GM15510 (cell line): ENCODE data around the gene AKAP6.

Experiments
- POLR2A ChIP-seq: IDR thresholded peaks from 3 replicates; pipeline ENCODE4 v1.6.1; 2011; ENCODE audit warnings: borderline replicate concordance; ENCODE audit not compliant: insufficient read length; ENCODE audit errors: extremely low read depth

AKAP6 gene

GRCh38 chr14:32661216-32661615 lies 332.1 kb downstream of the AKAP6 start:
- TF ChIP-seq POLR2A, result no peak

- no peak for TF ChIP-seq POLR2A
Observed at GRCh38 chr14:32662211-32662610, 333.1 kb downstream of the AKAP6 start.

DNA sequence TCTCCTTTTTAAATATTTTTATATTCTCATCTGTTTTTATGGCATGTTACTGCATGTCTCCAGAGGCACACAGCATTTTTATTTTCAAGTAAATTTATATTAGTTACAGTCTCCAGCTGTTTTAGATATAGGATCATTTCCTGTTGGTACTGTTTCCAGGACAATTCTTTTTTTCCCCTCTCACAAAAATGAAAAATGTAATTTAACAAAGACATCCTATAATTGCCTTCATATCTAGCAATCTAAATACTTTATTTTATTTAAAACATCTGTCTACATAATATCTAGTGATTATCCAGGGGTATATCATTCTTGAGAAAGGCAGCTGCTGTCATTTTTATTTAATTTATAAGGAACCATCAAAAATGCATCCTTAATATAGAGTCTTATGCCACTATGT lies 337.2 kb downstream of the AKAP6 start:
- no peak for TF ChIP-seq POLR2A

GRCh38 chr14:32667287-32667686 lies 338.2 kb downstream of the AKAP6 start:
- no peak for TF ChIP-seq POLR2A

DNA sequence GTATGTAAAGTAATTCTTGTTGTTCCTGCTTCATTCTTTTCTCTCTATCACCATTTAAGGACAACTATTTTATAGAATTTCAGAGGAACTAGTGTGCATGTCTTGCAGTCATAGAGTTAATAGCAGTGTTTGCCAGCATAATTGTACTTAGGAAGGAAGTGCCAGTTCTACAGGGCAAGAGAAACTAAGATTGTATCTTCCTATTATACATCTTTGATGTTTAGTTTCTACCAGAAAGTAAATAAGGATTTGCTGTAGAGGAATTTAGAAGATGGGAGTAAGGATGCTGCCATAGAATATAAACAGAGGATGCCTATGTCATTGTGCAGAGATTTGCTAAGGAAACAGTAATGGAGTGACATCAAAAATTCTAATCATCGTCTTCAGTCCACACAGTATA lies 338.7 kb downstream of the AKAP6 start:
- TF ChIP-seq POLR2A, result no peak

DNA sequence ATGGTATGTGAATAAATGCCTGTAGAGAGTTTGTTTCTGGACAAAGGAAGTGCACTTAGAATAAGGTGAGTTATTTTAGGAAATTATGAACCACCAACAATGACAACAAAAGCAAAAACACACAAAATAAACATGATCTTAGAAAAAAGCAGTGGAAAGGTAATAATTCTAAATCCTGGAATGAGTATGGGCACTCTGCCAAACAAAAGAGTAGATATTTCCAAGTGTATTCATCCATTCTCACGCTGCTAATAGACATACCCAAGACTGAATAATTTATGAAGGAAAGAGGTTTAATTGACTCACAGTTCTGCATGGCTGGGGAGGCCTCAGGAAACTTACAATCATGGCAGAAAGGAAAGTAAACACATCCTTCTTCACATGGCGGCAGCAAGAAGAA lies 340.3 kb downstream of the AKAP6 start:
- no peak for TF ChIP-seq POLR2A

DNA sequence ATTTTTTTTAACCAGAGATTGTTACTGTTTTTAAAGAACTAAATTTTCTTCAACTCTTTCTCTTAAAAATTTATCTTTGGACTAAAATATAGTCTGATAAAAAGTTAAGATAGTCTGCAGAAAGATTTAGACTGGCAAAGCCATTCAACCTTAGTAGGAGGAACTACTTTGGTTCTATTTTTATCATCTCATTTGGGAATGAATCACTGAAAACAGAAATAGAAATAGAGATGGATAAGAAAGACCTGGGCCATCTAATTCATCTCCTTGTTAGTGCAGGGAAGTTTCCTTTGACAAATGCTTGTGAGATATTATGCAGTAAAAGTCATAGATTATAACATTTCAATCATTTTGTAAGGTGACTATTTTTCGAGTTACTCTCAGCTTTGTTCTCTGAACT lies 346.3 kb downstream of the AKAP6 start:
- no peak for TF ChIP-seq POLR2A

GRCh38 chr14:32677129-32677780 lies 348.2 kb downstream of the AKAP6 start:
- no peak for TF ChIP-seq POLR2A

DNA sequence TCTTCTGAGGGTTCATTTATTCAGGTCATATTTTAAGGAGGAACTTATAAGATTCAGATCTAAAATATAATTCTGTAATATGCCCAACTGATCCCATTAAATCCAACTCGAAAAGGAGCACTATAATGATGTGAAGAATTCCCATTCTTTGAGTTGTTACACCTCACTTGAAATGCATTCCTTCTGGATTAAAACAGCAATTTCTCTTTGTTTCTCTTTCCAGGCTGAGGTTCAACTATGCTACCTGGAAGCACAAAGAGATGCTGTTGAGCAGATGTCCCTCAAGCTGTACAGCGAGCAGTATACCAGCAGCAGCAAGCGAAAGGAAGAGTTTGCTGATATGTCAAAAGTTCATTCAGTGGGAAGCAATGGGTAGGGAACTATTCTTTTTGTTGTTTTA lies 349.0 kb downstream of the AKAP6 start:
- no peak for TF ChIP-seq POLR2A

- no peak for TF ChIP-seq POLR2A
Observed at GRCh38 chr14:32679927-32680612, 351.0 kb downstream of the AKAP6 start.

GRCh38 chr14:32681598-32681997 lies 352.5 kb downstream of the AKAP6 start:
- TF ChIP-seq POLR2A, result no peak

DNA sequence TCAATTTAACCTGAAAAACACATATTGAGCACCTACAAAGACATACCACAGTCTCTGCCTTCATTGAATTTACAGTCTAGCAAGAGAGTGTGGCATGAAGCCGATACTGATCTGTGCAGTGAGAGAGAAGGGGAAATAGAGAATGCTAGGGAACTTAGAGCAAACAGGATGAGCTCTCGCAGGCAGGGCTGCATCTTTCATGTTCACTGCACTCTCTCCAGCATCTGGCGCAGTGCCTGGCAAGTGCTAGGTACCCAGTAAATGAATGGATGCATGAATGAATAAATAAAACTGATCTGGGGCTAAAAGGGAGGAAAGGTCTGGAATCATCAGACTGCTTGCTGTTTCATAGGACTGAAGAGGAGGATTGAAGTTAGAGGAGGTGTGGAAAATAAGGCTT lies 353.1 kb downstream of the AKAP6 start:
- no peak for TF ChIP-seq POLR2A

DNA sequence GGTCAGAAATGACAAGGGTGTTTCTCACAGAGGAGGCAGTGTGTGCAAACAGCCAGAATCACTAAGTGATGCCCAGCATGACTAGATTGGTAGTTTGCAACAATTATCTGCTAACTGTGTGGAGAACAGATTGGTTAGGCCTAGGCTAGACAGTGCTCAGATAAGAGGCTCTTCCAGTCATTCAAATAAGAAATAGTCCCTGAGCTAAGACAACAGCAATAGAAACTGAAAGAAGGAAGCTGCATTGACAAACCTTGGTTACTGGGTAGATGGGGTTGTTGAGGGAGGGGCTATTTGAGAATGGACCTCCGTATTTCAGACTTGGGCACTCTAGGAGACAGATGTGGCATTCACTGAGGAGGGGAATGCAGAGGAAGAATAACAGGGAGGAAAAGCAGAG lies 354.6 kb downstream of the AKAP6 start:
- no peak for TF ChIP-seq POLR2A

GRCh38 chr14:32688941-32689340 lies 359.8 kb downstream of the AKAP6 start:
- TF ChIP-seq POLR2A, result no peak

- TF ChIP-seq POLR2A, result no peak
Observed at GRCh38 chr14:32692441-32692840, 363.3 kb downstream of the AKAP6 start.

DNA sequence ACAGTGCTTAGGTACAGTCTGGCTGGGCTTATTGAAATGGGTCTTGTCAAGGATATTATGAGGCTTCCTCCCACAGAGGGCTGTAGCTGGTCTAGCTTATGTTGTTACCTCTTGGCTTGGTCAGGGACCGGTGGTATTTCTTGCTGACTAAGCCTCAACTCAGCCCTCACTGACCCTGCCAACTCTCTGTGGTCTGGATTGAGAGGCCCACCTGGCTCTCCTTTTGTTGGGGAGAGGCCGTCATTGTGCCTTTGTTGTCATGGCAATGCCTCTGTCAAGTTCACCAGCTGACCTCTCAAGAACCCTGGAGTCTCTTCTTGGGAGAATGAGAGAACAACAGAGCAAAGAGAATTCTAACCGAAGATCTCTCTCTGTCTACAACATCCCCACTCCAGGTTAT lies 364.0 kb downstream of the AKAP6 start:
- no peak for TF ChIP-seq POLR2A

DNA sequence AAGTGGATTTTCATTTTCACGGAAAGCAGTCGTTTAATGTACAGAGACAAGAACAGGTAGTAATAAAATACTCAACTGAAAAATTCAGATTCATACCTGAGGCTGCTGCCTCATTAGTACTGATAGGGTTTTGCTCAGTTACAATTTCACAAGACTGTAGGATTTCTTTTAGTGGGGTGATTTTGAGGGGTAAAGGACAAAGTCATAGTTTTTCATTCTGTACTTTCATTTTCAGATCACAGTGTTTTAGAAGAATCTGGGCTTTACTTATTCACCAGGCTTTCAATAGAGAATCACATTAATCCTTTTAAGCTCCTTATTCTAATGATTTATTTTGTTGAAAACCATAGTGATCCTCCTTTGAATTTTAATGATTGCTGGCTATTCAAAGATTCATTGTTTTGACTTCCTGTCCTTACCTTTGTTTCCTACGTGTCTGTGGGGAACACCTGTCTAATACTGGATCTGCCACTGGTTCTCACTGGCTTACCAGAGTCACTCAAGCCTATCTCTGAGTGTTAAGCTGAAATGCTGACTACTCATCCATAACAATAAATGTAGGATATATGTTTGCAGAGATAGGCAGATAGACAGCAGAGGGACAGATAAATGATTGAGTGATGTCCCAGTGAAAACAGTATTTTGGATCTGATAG lies 365.8 kb downstream of the AKAP6 start:
- TF ChIP-seq POLR2A, result no peak
